ENCODE data around the gene GLRX3. TPM values are rescaled to one million over a fixed set of nuclear protein-coding genes. Genes with fewer than 3 reads are reported as not detected.

The GLRX3 gene
- total and polyA plus RNA-seq, 2 of the 13 experiments (the other 11 are each of a cell fraction or from before 2014, with no cell fraction given), result 91.4 to 135 TPM

DNA sequence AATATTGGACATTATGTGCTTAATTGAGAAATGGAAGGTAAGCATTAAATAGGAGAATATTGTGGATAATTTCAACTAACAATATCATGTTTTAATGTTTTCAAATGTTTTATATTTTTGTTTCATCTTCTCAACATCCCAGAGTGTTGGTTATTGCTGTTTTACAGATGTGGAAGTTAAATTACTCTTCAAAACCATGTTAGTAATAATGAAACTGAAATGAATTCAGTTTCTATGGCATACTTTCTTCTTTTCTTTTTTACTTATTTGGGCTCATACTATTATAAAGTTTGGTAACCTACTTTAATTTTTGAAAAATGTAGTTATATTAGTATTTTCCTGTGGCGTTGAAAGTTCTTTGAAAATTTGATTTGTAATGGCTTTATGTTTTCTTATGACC is 4.2 kb downstream of the GLRX3 start:
- no peak overlapping the region; the same call in 1 of the 2 replicates for H3K4me2 ChIP-seq (ENCODE audit: low read depth, low read length)
- no peak overlapping the region for H3K9ac ChIP-seq (ENCODE audit: insufficient read depth, low read depth, low read length)
- 100% methylated on average over 1 of the region's 1 CpG for WGBS (ENCODE audit: low lambda C conversion rate)
- FAIRE-seq, result no peak
- no peak for DNase-seq (ENCODE audit: low spot score)
- H3K36me3 ChIP-seq (replicated peaks in 1 of 2; ENCODE audit: control insufficient read depth in 1 of 2, insufficient read depth in 2 of 2, low read length in 2 of 2), result peaks cover 9 to 12% of the 10 kb centered on the region in 2 experiments; a peak in 4 of 5 replicates
- ChIA-PET CTCF (ENCODE audit: low intra/inter-chr PET ratio, low total read pairs) (no interaction called here), POLR2A (interaction anchor here (5.9 kb wide), 1 partner anchor 30 kb away, joined by 221 read pairs; the partner anchor contains the start of gene C10orf143)
- H4K20me1 ChIP-seq (ENCODE audit: insufficient read depth, low read length), result peaks cover 48% of the 10 kb centered on the region
- no peak overlapping the region for H3K4me3 ChIP-seq (replicated peaks in 1 of 3; ENCODE audit: insufficient read depth in 1 of 3, low read depth in 2 of 3, low read length in 3 of 3)
- no peak for ATAC-seq
- intact Hi-C loops (cut with micrococcal nuclease; ENCODE audit: unreplicated experiment) (no loop called here), in situ Hi-C loops (cut with HindIII; ENCODE audit: extremely low pct_ligation_motif_present, low pct_unique_long_range_greater_than_20kb) (no loop called here)
- H3K9me3 ChIP-seq (ENCODE audit: low read length), result no peaks in the 10 kb centered on the region
- no TSS peak for BruUV-seq (replicated peaks)
- H3K27me3 ChIP-seq (ENCODE audit: control insufficient read depth in 1 of 2, insufficient read depth in 2 of 2, low read length in 2 of 2), result no peaks in the 10 kb centered on the region; a peak in 2 of 5 replicates
- peaks cover 53% of the 10 kb centered on the region for H3K4me1 ChIP-seq (ENCODE audit: insufficient read depth, low read length)
- no peak overlapping the region for H2AFZ ChIP-seq (ENCODE audit: low read length)
- peaks cover 86% of the 10 kb centered on the region for H3K79me2 ChIP-seq (ENCODE audit: insufficient read depth, low read length)
- no peak overlapping the region for H3K27ac ChIP-seq (ENCODE audit: extremely low read length, insufficient read depth, low read length)
- TF ChIP-seq MAF1 (CRISPR knock-in tag; IDR thresholded peaks at IDR 0.05; ENCODE audit: borderline replicate concordance) (no peak), ZNF660 (CRISPR knock-in tag; IDR thresholded peaks at IDR 0.05; ENCODE audit: borderline replicate concordance, low read depth) (no peak), SNRNP70 (IDR thresholded peaks at IDR 0.05; ENCODE audit: low read depth, low read length) (no peak), JUNB (CRISPR knock-in tag; IDR thresholded peaks at IDR 0.05; ENCODE audit: borderline replicate concordance) (no peak), MLLT10 (CRISPR knock-in tag; IDR thresholded peaks at IDR 0.05) (no peak), NONO (IDR thresholded peaks at IDR 0.05) (no peak), NONO (CRISPR knock-in tag; conservative IDR thresholded peaks at IDR 0.05) (no peak), ZNF317 (CRISPR knock-in tag; IDR thresholded peaks at IDR 0.05) (no peak), ATF7 (IDR thresholded peaks at IDR 0.05) (no peak), ATF7 (CRISPR knock-in tag; IDR thresholded peaks at IDR 0.05) (no peak)
- TF ChIP-seq, protein P1, sequence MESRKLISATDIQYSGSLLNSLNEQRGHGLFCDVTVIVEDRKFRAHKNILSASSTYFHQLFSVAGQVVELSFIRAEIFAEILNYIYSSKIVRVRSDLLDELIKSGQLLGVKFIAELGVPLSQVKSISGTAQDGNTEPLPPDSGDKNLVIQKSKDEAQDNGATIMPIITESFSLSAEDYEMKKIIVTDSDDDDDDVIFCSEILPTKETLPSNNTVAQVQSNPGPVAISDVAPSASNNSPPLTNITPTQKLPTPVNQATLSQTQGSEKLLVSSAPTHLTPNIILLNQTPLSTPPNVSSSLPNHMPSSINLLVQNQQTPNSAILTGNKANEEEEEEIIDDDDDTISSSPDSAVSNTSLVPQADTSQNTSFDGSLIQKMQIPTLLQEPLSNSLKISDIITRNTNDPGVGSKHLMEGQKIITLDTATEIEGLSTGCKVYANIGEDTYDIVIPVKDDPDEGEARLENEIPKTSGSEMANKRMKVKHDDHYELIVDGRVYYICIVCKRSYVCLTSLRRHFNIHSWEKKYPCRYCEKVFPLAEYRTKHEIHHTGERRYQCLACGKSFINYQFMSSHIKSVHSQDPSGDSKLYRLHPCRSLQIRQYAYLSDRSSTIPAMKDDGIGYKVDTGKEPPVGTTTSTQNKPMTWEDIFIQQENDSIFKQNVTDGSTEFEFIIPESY (CRISPR knock-in tag; IDR thresholded peaks at IDR 0.05), result no peak
- TF ChIP-seq, protein P2, sequence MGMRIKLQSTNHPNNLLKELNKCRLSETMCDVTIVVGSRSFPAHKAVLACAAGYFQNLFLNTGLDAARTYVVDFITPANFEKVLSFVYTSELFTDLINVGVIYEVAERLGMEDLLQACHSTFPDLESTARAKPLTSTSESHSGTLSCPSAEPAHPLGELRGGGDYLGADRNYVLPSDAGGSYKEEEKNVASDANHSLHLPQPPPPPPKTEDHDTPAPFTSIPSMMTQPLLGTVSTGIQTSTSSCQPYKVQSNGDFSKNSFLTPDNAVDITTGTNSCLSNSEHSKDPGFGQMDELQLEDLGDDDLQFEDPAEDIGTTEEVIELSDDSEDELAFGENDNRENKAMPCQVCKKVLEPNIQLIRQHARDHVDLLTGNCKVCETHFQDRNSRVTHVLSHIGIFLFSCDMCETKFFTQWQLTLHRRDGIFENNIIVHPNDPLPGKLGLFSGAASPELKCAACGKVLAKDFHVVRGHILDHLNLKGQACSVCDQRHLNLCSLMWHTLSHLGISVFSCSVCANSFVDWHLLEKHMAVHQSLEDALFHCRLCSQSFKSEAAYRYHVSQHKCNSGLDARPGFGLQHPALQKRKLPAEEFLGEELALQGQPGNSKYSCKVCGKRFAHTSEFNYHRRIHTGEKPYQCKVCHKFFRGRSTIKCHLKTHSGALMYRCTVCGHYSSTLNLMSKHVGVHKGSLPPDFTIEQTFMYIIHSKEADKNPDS (CRISPR knock-in tag; IDR thresholded peaks at IDR 0.05), result no peak
- TF ChIP-seq, protein P3, sequence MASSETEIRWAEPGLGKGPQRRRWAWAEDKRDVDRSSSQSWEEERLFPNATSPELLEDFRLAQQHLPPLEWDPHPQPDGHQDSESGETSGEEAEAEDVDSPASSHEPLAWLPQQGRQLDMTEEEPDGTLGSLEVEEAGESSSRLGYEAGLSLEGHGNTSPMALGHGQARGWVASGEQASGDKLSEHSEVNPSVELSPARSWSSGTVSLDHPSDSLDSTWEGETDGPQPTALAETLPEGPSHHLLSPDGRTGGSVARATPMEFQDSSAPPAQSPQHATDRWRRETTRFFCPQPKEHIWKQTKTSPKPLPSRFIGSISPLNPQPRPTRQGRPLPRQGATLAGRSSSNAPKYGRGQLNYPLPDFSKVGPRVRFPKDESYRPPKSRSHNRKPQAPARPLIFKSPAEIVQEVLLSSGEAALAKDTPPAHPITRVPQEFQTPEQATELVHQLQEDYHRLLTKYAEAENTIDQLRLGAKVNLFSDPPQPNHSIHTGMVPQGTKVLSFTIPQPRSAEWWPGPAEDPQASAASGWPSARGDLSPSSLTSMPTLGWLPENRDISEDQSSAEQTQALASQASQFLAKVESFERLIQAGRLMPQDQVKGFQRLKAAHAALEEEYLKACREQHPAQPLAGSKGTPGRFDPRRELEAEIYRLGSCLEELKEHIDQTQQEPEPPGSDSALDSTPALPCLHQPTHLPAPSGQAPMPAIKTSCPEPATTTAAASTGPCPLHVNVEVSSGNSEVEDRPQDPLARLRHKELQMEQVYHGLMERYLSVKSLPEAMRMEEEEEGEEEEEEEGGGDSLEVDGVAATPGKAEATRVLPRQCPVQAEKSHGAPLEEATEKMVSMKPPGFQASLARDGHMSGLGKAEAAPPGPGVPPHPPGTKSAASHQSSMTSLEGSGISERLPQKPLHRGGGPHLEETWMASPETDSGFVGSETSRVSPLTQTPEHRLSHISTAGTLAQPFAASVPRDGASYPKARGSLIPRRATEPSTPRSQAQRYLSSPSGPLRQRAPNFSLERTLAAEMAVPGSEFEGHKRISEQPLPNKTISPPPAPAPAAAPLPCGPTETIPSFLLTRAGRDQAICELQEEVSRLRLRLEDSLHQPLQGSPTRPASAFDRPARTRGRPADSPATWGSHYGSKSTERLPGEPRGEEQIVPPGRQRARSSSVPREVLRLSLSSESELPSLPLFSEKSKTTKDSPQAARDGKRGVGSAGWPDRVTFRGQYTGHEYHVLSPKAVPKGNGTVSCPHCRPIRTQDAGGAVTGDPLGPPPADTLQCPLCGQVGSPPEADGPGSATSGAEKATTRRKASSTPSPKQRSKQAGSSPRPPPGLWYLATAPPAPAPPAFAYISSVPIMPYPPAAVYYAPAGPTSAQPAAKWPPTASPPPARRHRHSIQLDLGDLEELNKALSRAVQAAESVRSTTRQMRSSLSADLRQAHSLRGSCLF (CRISPR knock-in tag; IDR thresholded peaks at IDR 0.05; ENCODE audit: borderline replicate concordance), result no peak
- TF ChIP-seq, protein P4, sequence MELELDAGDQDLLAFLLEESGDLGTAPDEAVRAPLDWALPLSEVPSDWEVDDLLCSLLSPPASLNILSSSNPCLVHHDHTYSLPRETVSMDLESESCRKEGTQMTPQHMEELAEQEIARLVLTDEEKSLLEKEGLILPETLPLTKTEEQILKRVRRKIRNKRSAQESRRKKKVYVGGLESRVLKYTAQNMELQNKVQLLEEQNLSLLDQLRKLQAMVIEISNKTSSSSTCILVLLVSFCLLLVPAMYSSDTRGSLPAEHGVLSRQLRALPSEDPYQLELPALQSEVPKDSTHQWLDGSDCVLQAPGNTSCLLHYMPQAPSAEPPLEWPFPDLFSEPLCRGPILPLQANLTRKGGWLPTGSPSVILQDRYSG (CRISPR knock-in tag; IDR thresholded peaks at IDR 0.05), result no peak

Data from HepG2 (cell line).